Mucosa of rectum (tissue), 2 donors: ENCODE measurements around the gene CRABP1.

ENCODE experiments used
- H3K27ac ChIP-seq, 2 donors: one replicate each; pipeline ENCODE4 v1.7.0; 2013; ENCODE audit warnings: inconsistent platforms in 2 of 2, low read depth in 2 of 2, low read length in 2 of 2
- H3K27me3 ChIP-seq, 2 donors: one replicate each; pipeline ENCODE4 v1.7.0; 2013; ENCODE audit warnings: low read length in 2 of 2; ENCODE audit not compliant: control insufficient read depth in 2 of 2, insufficient read depth in 2 of 2
- H3K36me3 ChIP-seq, 2 donors: one replicate each; pipeline ENCODE4 v1.7.0; 2013; ENCODE audit warnings: low read length in 2 of 2; ENCODE audit not compliant: control insufficient read depth in 2 of 2, insufficient read depth in 2 of 2
- H3K4me1 ChIP-seq, 2 donors: one replicate each; pipeline ENCODE4 v1.7.0; 2013; ENCODE audit warnings: low read length in 2 of 2, mild to moderate bottlenecking in 1 of 2; ENCODE audit not compliant: control insufficient read depth in 2 of 2, insufficient read depth in 2 of 2
- H3K4me3 ChIP-seq, 2 donors: one replicate each; pipeline ENCODE4 v1.7.0; 2013; ENCODE audit warnings: low read length in 2 of 2
- H3K9ac ChIP-seq, 2 donors: one replicate each; pipeline ENCODE4 v1.7.0; 2013; ENCODE audit warnings: low read length in 2 of 2, low read depth in 1 of 2, mild to moderate bottlenecking in 1 of 2
- H3K9me3 ChIP-seq, 2 donors: one replicate each; pipeline ENCODE4 v1.7.0; 2013; ENCODE audit warnings: low read length in 2 of 2; ENCODE audit not compliant: control insufficient read depth in 2 of 2
- donor health status: healthy.
- donor health status: Normal muscosa, but diverticular disease.

Gene CRABP1

DNA sequence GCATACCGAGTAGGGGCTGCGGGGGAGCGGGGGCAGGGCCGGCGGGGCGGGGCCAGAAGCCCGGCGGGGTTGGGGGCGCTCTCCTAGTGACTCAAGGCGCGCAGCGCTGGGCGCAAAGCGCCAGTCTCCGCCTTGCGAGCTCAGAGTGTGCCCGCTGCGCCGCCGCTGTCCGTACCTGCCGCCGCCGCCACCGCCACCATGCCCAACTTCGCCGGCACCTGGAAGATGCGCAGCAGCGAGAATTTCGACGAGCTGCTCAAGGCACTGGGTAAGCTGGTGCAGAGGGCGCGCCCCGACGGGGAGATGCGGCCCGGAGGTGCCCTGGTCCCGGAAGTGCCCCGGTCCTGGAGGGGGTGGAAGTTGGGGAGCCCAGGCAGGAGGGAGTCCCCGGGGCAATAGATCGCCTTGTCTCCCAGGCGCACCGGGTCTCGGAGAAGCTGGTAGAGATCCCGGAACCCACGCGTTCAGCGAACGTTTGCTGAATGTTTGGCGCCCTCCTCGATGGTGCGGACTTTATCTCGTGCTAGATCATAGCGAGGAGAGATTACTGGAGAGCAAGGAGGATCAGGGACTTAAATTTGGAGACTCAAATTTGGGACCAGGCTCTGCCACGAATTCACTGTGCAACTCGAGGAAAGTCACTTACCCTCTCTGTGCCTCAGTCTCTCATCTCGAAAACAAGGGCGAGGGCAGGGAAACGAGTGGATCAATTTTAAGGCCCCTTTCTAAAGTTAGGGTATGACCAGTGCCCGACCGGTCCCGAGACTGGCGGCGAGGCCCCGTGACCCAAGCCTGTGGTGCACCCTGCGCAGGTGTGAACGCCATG, at the start of gene CRABP1:
CRABP1 (plus strand) TSS at position 123 of the 826 bp plus-strand sequence; CDS start at position 199, 76 bp downstream.
- Histone ChIP-seq H3K27ac (no peak within 1 kb of the TSS), H3K27me3 (peaks cover 31 to 43% of the 10 kb centered on the region in 2 donors), H3K36me3 (no peaks in the 10 kb centered on the region), H3K4me1 (peaks cover 8 to 9% of the 10 kb centered on the region in 2 donors), H3K4me3 (peak within 1 kb of the TSS in 1 of 2 donors; percentile 22), H3K9ac (no peak within 1 kb of the TSS), H3K9me3 (no peaks in the 10 kb centered on the region)

DNA sequence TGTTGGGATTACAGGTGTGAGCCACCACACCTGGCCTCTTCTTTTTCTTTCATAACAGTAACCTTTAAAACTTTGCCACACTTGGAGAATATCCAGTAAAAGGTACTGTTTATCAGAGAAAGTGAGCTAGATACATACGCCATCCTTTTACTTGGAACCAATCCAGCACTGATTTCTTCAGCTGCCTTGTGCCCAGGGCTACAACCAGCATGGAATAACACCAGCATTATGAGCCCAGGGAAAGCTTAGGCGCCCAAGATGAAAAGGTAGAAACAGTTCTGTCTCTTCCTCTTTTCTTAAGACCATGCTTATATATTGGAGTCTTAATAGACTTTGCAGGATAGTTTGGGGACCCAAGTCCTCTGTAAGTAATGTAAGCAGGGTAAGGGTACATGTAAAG, 49.1 kb upstream of the CRABP1 start:
- no peak overlapping the region for H3K27ac ChIP-seq

DNA sequence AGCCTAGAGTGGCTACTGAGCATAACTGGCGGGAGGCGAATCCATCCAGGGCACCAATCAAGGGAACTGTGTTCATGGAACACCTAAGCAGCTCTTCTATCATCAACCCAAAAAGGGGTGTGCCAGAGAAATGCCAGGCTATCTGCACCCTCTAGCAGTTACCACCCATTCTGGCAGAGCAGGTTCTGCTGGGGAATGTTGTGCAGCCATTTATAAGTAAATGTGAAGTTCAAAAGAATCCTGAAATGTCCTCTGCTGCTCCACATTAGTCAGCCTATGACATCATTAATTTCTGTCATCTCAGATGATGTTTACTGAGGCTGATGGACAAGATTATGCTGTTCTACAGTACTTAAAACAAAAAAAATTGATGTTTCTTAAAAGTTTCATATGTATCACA, 48.5 kb upstream of the CRABP1 start:
- Histone ChIP-seq H3K27me3 (no peaks in the 10 kb centered on the region), H3K36me3 (peaks cover 15 to 45% of the 10 kb centered on the region in 2 donors), H3K9me3 (no peaks in the 10 kb centered on the region), H3K4me1 (peaks cover 6 to 8% of the 10 kb centered on the region in 2 donors), H3K9ac (no peak overlapping the region), H3K27ac (no peak overlapping the region), H3K4me3 (no peak overlapping the region)

More for the DNA sequence above, 49.1 kb upstream of the CRABP1 start:
- H3K9ac ChIP-seq, result no peak overlapping the region
- H3K4me1 ChIP-seq, result peaks cover 6 to 8% of the 10 kb centered on the region in 2 donors
- H3K27me3 ChIP-seq, result no peaks in the 10 kb centered on the region
- H3K4me3 ChIP-seq, result no peak overlapping the region
- H3K9me3 ChIP-seq, result no peaks in the 10 kb centered on the region
- peaks cover 18 to 52% of the 10 kb centered on the region in 2 donors for H3K36me3 ChIP-seq

DNA sequence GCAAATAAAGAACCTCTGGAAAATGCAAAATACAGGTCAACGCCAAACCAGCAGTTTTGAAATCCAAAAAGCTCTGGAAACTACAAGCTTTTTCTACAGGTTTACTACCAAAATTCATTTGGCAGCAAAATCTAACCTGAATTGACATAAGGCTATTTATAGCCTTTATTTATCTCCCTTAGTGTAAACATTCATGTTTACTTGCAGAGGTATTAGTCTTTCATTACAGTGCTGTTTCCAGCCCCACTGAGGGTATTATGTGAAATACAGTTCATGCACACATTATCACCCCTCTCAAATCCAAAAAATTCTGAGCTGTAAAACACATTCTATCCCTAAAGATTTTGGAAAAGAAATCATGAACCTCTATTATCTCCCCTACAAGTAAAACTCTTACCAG, 47.9 kb upstream of the CRABP1 start:
- no peaks in the 10 kb centered on the region for H3K9me3 ChIP-seq
- peaks cover 15 to 40% of the 10 kb centered on the region in 2 donors for H3K36me3 ChIP-seq
- H3K9ac ChIP-seq, result no peak overlapping the region
- H3K27me3 ChIP-seq, result no peaks in the 10 kb centered on the region
- peaks cover 6 to 8% of the 10 kb centered on the region in 2 donors for H3K4me1 ChIP-seq
- no peak overlapping the region for H3K4me3 ChIP-seq
- no peak overlapping the region for H3K27ac ChIP-seq

DNA sequence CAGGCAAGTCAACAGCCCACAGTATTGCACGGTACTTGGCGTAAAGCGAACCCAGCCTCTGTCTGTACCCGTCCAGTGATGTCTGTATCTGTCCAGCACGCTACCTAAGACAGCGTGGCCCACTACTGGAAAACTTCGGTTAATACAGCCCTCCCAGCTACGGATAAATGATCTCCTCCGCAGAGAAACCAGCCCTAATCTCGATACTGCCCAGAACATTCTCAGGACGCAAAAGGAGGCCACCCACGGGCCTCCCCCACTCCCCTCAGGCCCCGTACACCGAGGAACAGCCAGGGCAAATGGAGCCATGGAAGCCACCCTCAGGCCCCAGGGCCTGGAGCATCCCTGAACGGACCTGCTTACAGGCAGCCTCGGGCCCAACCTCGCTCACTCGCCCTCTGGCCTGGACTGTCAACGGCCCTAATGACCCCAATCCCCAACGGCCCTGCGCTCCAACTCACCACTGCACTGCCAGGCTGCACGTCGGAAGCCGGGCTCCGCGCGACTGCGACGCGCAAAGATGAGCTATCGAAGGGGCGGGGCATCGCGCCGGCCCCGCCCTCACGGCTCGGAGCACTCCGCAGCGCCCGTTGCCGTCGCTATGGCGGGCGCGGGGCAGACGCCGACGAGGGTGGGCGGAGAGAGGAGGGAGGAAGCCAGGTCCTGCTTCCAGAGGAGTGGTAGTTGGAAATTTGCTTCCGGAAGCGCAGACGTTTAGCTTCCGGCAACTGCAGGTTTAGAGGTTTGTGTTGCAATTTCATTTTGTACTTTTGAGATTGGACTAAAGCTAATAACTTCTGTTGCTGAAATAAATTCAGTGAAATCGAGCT, 40.8 kb upstream of the CRABP1 start, which contains the start of gene SKIC8:
SKIC8 (minus strand) TSS at position 509 of the 830 bp plus-strand sequence. CDS start 3,923 bp downstream, outside the sequence.
- peak within 1 kb of the TSS; percentile 79 to 88 for H3K9ac ChIP-seq
- H3K9me3 ChIP-seq, result no peaks in the 10 kb centered on the region
- peak within 1 kb of the TSS; percentile 96 to 99 for H3K4me3 ChIP-seq
- peaks cover 0 to under 1% of the 10 kb centered on the region in 2 donors for H3K36me3 ChIP-seq
- peak within 1 kb of the TSS; percentile 59 to 77 for H3K27ac ChIP-seq
- H3K27me3 ChIP-seq, result no peaks in the 10 kb centered on the region
- H3K4me1 ChIP-seq, result peaks cover 14 to 21% of the 10 kb centered on the region in 2 donors

DNA sequence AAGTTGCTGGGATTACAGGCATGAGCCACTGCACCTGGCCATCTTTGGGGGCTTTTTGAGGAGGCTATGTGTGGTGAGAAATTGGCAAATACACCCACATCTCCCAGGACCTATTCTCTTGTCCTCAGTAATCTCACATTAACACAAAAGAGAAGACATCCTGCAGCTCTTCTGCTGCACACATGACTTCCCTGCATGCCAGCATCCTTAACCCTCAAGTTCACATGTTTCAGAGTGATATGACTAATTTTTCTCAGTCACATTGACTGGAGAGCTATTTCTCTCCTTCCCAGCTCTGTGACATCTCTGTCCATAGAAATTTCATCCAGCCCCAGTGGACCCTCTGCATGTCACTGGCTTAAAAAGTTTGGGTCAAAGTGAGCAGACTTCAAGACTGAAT, 38.8 kb upstream of the CRABP1 start:
- Histone ChIP-seq H3K9me3 (no peaks in the 10 kb centered on the region), H3K27me3 (no peaks in the 10 kb centered on the region), H3K4me1 (peaks cover 6 to 14% of the 10 kb centered on the region in 2 donors), H3K27ac (no peak overlapping the region), H3K36me3 (no peaks in the 10 kb centered on the region), H3K9ac (no peak overlapping the region), H3K4me3 (no peak overlapping the region)

DNA sequence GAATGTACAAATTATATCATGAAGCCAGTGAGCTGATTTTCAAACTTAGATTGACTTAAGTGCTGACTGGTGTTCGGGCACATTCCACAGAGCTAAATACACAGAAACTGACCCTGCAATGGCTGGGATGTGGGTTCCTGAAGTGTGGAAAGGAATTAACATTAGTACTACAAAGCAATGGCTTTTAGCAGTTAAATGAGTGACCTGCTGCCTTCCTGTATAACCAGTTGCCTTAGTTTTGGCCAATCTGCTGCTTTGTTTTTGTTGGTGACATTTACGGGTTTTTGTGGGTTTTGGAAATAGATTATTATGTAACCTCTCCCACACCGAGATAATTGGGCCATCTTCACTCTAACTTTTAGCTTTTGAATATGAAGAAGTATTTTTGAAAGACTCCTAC, 38.3 kb upstream of the CRABP1 start:
- Histone ChIP-seq H3K4me1 (peaks cover 6 to 14% of the 10 kb centered on the region in 2 donors), H3K36me3 (no peaks in the 10 kb centered on the region), H3K9me3 (no peaks in the 10 kb centered on the region), H3K27ac (no peak overlapping the region), H3K9ac (no peak overlapping the region), H3K4me3 (no peak overlapping the region), H3K27me3 (no peaks in the 10 kb centered on the region)

DNA sequence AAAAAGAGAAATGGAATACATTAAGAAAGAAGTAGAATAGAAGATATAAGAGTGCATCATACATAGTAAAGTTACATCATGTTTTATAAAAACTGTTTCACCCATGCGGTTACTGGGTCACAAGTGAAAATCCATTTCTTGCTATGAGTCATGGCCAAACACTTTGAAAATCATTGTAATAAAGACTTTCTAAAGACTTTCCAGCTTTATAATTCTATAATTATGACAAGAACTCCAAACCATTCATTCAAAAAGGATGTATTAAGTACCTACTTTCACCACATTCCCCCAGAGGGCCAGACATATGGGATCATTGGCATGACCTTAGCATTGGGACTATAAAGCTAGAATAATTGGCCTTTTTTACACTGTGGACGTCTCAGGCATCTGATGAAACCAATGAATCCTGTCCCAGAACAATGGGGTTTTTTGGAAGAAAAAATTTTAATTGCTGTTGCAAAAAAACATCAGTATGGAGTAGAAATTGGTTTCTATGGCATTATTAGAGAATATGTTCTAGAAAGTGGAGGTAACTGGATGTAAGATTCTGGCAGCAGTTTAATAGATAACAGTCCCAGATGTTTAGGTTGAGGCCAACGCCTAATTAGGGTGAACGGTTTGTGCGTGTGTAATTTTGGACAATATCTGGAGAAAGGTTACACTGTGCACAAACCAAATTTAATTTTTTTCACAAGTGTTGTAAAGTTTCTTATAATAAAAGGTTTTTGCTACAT, 37.4 kb upstream of the CRABP1 start:
- no peaks in the 10 kb centered on the region for H3K36me3 ChIP-seq
- no peak overlapping the region for H3K27ac ChIP-seq
- no peaks in the 10 kb centered on the region for H3K9me3 ChIP-seq
- H3K9ac ChIP-seq, result no peak overlapping the region
- H3K4me3 ChIP-seq, result no peak overlapping the region
- peaks cover 6 to 14% of the 10 kb centered on the region in 2 donors for H3K4me1 ChIP-seq
- H3K27me3 ChIP-seq, result no peaks in the 10 kb centered on the region

DNA sequence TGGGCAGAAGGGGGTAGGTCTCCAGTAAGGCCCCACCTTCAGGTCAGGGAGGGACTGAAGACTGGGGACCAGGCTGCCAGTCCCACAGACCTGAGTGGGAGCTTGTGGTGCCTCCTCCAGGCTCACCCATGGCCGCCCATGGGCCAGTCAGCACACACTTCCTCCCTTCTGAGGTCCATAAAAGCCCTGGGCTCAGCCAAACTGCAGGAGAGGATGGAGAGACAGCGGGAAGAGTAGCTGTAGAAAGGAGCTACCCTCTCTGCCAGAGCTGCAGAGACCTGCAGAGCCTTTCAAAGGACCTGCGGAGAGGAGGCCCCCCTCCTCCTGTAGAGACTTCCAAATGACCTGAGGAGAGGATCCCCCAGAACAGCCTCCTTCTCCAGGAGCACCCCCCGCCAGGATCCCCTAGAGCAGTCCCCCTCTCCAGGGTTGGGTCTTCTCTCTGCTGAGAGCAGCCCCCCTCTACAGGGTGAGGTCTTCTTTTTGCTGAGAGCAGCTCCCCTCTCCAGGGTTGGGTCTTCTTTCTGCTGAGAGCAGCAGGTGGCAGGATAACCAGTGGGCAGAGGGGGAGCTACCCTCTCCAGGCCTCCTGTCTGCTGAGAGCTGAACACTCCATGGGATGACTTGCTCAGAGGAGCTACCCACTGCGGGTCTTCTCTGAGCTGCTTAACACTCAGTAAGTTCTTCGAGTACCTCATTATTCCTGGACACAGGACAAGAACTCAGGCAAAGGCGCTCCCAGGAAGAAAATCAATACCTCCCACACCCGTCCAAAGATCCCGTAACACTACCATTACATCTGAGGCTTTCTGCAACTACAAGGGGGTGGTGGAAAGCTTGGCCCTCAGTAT, 35.7 kb upstream of the CRABP1 start:
- Histone ChIP-seq H3K9ac (no peak overlapping the region), H3K4me3 (no peak overlapping the region), H3K4me1 (peaks cover 4 to 7% of the 10 kb centered on the region in 2 donors), H3K36me3 (no peaks in the 10 kb centered on the region), H3K27ac (no peak overlapping the region), H3K9me3 (no peaks in the 10 kb centered on the region), H3K27me3 (no peaks in the 10 kb centered on the region)
